PFSK-1 (cell line): Measurements from ENCODE around the gene FAM185A.

ENCODE experiments used
- FOXP2 ChIP-seq: optimal IDR thresholded peaks from 2 replicates; pipeline ENCODE3; 2011; ENCODE audit warnings: borderline replicate concordance, control low read depth, inconsistent platforms; ENCODE audit not compliant: insufficient read depth; ENCODE audit errors: extremely low read length, extremely low read depth
- POLR2AphosphoS5 ChIP-seq: IDR thresholded peaks from 2 replicates; pipeline ENCODE4 v1.6.1; 2012; ENCODE audit warnings: low read depth, mild to moderate bottlenecking, control low read depth, low read length, moderate library complexity

- TF ChIP-seq POLR2AphosphoS5 = no peak
- no peak for TF ChIP-seq FOXP2
Measured at GRCh38 chr7:102832674-102833073, 83.9 kb downstream of the FAM185A start.
